ENCODE results near the gene EP400.

The EP400 gene

GRCh38 chr12:131986910-131987309, 37.2 kb downstream of the EP400 start:
- no peak overlapping the region for H3K27ac ChIP-seq (ENCODE audit: low read depth, low read length)
- TF ChIP-seq CTCF (IDR thresholded peaks at IDR 0.05; ENCODE audit: low read depth, low read length, poor library complexity, severe bottlenecking) = no peak
- no peak for TF ChIP-seq EZH2phosphoT487 (IDR thresholded peaks at IDR 0.05; ENCODE audit: borderline replicate concordance, low read length)
- H3K4me2 ChIP-seq (ENCODE audit: low read length) = no peak overlapping the region
- H3K36me3 ChIP-seq (ENCODE audit: control insufficient read depth, low read length) = peaks cover 60% of the 10 kb centered on the region
- H3K27me3 ChIP-seq (ENCODE audit: control insufficient read depth, low read length) = no peaks in the 10 kb centered on the region
- no peaks in the 10 kb centered on the region for H4K20me1 ChIP-seq (ENCODE audit: control insufficient read depth, insufficient read depth, low read depth, low read length)
- no peaks in the 10 kb centered on the region for H3K9me3 ChIP-seq (ENCODE audit: control insufficient read depth, insufficient read depth, low read length)
- no peaks in the 10 kb centered on the region for H3F3A ChIP-seq (ENCODE audit: control insufficient read depth, insufficient read depth)
- H3K9me2 ChIP-seq (replicated peaks; ENCODE audit: control insufficient read depth, low read length) = no peaks in the 10 kb centered on the region
- H3K79me2 ChIP-seq (ENCODE audit: control insufficient read depth, low read length) = no peaks in the 10 kb centered on the region
- no peaks in the 10 kb centered on the region for H3K4me1 ChIP-seq (ENCODE audit: control insufficient read depth, low read length)
- H3K4me3 ChIP-seq (ENCODE audit: low read length) = no peak overlapping the region

GRCh38 chr12:131987552-131987951, 37.8 kb downstream of the EP400 start:
- Histone ChIP-seq H3K79me2 (ENCODE audit: control insufficient read depth, low read length) (no peaks in the 10 kb centered on the region), H4K20me1 (ENCODE audit: control insufficient read depth, insufficient read depth, low read depth, low read length) (no peaks in the 10 kb centered on the region), H3K9me3 (ENCODE audit: control insufficient read depth, insufficient read depth, low read length) (no peaks in the 10 kb centered on the region), H3K4me1 (ENCODE audit: control insufficient read depth, low read length) (no peaks in the 10 kb centered on the region), H3K36me3 (ENCODE audit: control insufficient read depth, low read length) (peaks cover 62% of the 10 kb centered on the region), H3K27ac (ENCODE audit: low read depth, low read length) (no peak overlapping the region), H3K4me3 (ENCODE audit: low read length) (no peak overlapping the region), H3K4me2 (ENCODE audit: low read length) (no peak overlapping the region), H3F3A (ENCODE audit: control insufficient read depth, insufficient read depth) (no peaks in the 10 kb centered on the region), H3K27me3 (ENCODE audit: control insufficient read depth, low read length) (no peaks in the 10 kb centered on the region), H3K9me2 (replicated peaks; ENCODE audit: control insufficient read depth, low read length) (no peaks in the 10 kb centered on the region)
- TF ChIP-seq CTCF (IDR thresholded peaks at IDR 0.05; ENCODE audit: low read depth, low read length, poor library complexity, severe bottlenecking) (no peak), EZH2phosphoT487 (IDR thresholded peaks at IDR 0.05; ENCODE audit: borderline replicate concordance, low read length) (no peak)

- H3K9me2 ChIP-seq (replicated peaks; ENCODE audit: control insufficient read depth, low read length) = no peaks in the 10 kb centered on the region
- no peaks in the 10 kb centered on the region for H3K9me3 ChIP-seq (ENCODE audit: control insufficient read depth, insufficient read depth, low read length)
- H3K27ac ChIP-seq (ENCODE audit: low read depth, low read length) = no peak overlapping the region
- TF ChIP-seq EZH2phosphoT487 (IDR thresholded peaks at IDR 0.05; ENCODE audit: borderline replicate concordance, low read length) = no peak
- no peak for TF ChIP-seq CTCF (IDR thresholded peaks at IDR 0.05; ENCODE audit: low read depth, low read length, poor library complexity, severe bottlenecking)
- peaks cover 65% of the 10 kb centered on the region for H3K36me3 ChIP-seq (ENCODE audit: control insufficient read depth, low read length)
- no peaks in the 10 kb centered on the region for H3K4me1 ChIP-seq (ENCODE audit: control insufficient read depth, low read length)
- H3K27me3 ChIP-seq (ENCODE audit: control insufficient read depth, low read length) = no peaks in the 10 kb centered on the region
- no peaks in the 10 kb centered on the region for H3K79me2 ChIP-seq (ENCODE audit: control insufficient read depth, low read length)
- no peaks in the 10 kb centered on the region for H3F3A ChIP-seq (ENCODE audit: control insufficient read depth, insufficient read depth)
- H3K4me3 ChIP-seq (ENCODE audit: low read length) = no peak overlapping the region
- H4K20me1 ChIP-seq (ENCODE audit: control insufficient read depth, insufficient read depth, low read depth, low read length) = no peaks in the 10 kb centered on the region
- no peak overlapping the region for H3K4me2 ChIP-seq (ENCODE audit: low read length)
Measured at GRCh38 chr12:131988054-131988796, 38.5 kb downstream of the EP400 start.
